HG03439 (cell line): Measurements from ENCODE around the gene AZU1.
"Not testable (repeated sequence)": the region's sequence is repeated elsewhere in the genome, so short reads cannot be mapped to it uniquely, and the experiment has no call there.

Source experiments
- ATAC-seq: cut with Tn5 transposase; IDR thresholded peaks from one replicate; pipeline ENCODE4 v1.9.1; 2021; ENCODE audit warnings: mild to moderate bottlenecking, moderate library complexity; ENCODE audit not compliant: unreplicated experiment

AZU1 gene

DNA sequence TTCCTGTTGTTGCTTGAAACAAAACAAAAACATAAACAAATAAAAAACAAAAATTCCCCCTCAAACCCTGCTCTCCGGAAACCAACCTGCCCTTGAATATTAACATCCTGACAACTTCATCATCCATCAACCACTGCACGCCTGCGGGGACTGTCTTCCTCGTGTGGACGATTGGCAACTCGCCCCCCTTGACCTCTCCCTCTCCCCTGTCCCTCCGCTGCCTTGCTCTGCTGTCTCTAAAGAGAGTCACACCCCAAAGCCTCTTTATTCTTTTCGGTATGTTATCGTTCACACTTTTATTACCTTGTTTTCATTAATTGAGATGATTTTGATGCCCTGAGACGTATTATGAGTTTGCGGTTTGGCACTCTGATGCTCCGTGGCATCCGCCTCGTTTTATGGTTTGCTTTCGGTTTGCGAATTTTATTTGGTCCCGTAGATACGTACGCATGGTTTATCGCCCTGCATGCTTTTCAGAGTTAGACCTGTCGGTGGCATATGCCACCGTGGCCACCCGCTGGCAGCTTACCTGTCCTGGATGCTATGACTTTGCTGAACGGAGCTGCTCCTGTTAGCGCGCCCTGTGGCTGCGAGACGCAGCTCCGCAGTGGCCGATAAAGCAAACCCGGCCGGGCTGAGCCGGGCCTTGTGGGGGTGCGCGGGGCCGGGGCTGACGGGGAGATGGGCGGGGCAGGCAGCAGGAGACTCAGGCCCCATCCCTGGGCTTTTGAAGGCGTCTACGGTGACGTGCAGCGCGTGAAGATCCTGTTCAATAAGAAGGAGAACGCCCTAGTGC is 19.8 kb upstream of the AZU1 start:
- ATAC-seq: no peak

DNA sequence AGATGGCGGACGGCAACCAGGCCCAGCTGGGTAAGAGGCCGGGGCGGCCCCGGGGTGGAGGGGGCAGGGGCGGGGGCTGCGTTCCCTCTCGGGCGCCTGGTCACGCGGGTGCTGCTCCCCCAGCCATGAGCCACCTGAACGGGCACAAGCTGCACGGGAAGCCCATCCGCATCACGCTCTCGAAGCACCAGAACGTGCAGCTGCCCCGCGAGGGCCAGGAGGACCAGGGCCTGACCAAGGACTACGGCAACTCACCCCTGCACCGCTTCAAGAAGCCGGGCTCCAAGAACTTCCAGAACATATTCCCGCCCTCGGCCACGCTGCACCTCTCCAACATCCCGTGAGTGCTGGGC is 19.2 kb upstream of the AZU1 start:
- no peak for ATAC-seq

DNA sequence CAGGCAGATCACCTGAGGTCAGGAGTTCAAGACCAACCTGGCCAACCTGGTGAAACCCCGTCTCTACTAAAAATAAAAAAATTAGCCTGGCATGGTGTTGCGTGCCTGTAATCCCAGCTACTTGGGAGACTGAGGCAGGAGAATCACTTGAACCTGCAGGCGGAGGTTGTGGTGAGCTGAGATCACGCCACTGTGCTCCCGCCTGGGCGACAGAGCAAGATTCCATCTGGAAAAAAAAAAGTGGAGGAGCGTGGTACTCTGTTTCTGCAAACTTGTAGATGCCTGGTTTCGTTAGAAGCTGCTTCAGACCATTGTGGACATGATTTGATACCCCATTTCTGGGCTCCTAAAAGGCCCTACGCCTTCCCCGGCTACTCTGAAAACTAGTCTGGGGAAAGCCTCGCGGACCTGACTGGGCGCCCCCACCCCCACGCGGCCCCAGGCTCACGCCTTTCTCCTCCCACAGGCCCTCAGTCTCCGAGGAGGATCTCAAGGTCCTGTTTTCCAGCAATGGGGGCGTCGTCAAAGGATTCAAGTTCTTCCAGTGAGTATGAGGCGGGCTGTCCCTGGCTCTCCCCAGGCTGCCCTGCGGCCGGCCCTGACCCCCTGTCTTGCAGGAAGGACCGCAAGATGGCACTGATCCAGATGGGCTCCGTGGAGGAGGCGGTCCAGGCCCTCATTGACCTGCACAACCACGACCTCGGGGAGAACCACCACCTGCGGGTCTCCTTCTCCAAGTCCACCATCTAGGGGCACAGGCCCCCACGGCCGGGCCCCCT is 17.4 kb upstream of the AZU1 start:
- no peak for ATAC-seq

DNA sequence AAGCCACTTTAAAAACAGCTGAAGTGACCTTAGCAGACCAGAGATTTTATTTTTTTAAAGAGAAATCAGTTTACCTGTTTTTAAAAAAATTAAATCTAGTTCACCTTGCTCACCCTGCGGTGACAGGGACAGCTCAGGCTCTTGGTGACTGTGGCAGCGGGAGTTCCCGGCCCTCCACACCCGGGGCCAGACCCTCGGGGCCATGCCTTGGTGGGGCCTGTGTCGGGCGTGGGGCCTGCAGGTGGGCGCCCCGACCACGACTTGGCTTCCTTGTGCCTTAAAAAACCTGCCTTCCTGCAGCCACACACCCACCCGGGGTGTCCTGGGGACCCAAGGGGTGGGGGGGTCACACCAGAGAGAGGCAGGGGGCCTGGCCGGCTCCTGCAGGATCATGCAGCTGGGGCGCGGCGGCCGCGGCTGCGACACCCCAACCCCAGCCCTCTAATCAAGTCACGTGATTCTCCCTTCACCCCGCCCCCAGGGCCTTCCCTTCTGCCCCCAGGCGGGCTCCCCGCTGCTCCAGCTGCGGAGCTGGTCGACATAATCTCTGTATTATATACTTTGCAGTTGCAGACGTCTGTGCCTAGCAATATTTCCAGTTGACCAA is 16.7 kb upstream of the AZU1 start:
- no peak for ATAC-seq

DNA sequence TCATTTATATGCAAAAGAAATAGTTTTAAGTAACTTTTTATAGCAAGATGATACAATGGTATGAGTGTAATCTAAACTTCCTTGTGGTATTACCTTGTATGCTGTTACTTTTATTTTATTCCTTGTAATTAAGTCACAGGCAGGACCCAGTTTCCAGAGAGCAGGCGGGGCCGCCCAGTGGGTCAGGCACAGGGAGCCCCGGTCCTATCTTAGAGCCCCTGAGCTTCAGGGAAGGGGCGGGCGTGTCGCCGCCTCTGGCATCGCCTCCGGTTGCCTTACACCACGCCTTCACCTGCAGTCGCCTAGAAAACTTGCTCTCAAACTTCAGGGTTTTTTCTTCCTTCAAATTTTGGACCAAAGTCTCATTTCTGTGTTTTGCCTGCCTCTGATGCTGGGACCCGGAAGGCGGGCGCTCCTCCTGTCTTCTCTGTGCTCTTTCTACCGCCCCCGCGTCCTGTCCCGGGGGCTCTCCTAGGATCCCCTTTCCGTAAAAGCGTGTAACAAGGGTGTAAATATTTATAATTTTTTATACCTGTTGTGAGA is 16.1 kb upstream of the AZU1 start:
- no peak for ATAC-seq

DNA sequence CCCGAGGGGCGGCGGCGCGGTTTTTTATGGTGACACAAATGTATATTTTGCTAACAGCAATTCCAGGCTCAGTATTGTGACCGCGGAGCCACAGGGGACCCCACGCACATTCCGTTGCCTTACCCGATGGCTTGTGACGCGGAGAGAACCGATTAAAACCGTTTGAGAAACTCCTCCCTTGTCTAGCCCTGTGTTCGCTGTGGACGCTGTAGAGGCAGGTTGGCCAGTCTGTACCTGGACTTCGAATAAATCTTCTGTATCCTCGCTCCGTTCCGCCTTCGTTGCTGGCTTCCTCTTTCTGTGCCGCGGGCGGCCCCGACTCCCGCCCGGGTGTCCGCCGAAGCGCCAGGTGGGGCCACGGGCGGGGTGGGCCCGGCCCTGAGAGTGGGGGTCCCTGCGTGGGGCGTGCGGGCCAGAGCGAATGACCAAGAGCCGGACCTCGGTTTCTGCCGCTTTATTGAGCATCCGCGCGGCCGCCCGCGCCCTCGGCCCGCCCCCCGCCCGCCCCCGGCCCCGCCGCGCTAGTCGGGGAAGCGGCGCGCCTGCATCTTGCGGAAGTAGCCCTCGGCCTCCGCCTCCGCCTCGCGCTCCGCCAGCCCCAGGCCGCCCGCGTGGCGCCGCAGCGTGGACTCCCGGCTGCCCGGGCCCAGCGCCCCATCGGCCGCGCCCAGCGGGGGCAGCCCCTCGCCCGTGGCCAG is 15.4 kb upstream of the AZU1 start:
- no peak for ATAC-seq

DNA sequence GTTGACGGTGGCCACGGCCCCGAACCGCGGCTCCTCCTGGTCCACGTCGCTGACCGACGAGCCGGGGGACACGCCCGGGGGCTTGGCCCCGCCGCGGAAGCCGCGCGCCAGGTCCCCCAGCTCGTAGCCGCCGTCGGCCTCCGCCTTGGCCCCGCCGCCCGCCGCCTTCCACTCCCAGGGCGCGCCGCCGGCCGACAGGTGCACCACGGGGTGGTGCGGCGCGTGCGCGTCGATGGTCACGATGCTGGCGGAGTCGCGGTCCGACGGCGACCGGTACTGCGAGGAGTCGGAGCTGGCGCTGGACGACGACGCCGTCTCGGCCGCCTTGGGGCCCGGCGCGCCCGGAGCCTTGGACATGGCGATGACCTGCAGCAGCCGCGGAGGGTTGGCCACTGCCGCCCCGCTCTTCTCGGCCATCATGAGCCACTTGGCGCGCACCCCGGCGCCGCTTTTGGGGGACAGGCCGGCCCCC is 14.9 kb upstream of the AZU1 start:
- ATAC-seq: no peak

DNA sequence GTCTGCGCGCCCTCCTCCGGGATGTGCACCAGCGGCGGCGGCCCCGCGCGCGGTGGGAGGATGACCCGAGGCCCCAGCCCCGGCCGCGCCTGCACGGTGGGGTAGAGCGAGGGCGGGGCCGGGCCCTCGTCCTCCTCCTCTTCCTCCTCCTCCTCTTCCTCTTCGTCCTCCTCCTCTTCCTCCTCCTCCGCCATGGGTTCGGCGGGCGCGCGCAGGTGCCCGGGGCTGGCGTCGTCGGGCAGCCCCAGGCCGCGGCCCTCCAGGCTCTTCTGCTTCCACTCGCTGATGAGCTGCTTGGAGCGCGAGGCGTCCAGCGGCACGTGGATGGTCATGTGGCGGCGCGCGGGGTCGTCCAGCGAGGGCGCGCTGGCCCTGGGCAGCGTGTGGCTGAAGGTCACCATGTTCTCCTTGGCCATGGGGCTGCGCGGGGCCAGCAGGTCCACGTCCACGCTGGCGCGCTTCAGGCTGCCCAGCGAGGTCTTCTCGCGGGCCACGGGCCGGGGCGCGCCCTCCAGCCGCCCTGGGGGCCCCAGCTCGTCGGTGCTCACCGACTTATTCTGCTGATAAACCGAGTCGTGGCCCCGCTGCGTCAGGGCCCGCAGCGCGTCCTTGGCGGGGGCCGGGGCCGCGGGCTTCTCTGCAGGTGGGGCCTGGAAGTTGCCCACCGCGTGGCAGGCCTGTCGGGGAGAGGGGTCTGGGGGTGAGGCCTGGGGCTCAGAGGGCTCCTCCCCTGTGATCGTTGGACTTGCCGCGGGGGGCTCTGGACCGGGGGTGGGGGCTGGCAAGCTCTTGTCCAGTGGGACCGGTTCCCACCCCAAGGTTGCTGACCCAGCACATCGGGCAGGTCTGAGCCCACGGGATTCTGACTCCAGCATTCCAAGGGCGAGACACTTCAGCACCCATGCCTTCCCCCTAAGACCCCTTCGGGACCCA is 14.2 kb upstream of the AZU1 start:
- no peak for ATAC-seq

DNA sequence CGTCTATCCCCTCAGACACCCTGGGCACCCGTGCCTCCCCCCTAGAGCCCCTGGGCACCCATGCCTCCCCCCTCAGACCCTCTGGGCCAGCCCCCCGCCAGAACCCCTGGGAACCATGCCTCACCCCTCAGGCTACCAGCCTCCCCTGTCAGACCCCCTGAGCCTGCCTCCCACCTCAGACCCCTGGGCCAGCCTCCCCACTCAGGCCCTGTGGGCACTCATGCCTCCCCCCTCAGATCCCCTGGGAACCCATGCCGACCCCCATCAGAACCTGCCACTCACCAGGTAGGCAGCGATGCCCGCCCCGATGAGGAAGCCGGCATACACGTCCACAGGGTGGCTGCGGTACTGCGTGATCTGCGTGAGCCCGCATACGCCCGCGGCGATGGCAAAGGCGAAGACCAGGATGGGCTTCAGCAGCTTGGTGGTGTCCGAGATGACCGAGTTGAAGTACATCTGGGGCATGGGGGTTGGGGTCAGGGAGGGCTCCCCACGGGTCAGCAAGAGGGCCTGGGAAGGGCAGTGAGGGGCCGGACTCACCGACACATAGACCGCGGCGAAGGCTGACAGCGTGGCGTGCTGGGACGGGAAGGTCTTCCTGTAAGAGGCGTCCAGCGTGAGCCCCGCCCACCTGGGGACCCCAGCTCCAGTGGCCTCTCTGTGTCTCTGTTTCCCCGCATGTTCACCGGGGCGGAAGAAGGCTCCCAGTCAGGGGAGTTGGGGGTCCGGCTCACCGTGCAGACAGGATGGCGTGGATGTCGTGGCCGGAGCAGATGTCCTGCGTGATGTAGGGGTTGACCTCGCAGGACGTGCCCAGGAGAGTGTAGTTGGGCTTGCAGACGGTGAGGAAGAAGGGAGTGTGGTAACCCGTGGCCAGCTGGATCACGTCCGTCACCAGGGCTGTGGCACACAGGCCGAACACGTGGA is 13.2 kb upstream of the AZU1 start:
- no peak for ATAC-seq

DNA sequence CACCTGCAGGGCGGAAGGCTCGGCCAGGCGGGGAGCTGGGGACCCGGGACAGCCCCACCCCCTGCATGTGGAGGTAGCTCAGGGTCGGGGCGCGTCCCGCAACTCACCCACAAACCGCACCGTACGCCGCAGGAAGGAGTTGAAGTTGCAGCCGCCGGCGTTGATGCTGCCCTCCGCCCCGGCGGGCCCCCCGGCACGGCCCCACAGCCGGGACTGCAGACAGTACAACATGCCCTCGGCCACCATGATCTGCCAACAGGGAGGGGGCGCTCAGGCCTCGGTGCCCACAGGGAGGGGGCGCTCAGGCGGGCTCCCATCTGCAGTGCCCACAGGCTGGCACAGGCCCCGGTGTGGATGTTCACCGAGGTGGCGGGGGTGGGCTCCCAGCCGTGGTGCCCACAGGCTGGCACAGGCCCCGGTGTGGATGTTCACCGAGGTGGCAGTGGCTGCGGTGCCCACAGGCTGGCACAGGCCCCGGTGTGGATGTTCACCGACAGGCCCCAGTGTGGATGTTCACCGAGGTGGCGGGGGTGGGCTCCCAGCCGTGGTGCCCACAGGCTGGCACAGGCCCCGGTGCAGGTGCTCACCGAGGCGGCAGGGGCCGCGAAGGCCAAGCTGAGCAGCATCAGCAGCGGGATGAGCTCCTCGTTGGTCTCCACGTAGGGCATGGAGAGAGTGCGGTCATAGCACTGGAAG is 12.4 kb upstream of the AZU1 start:
- ATAC-seq: no peak

DNA sequence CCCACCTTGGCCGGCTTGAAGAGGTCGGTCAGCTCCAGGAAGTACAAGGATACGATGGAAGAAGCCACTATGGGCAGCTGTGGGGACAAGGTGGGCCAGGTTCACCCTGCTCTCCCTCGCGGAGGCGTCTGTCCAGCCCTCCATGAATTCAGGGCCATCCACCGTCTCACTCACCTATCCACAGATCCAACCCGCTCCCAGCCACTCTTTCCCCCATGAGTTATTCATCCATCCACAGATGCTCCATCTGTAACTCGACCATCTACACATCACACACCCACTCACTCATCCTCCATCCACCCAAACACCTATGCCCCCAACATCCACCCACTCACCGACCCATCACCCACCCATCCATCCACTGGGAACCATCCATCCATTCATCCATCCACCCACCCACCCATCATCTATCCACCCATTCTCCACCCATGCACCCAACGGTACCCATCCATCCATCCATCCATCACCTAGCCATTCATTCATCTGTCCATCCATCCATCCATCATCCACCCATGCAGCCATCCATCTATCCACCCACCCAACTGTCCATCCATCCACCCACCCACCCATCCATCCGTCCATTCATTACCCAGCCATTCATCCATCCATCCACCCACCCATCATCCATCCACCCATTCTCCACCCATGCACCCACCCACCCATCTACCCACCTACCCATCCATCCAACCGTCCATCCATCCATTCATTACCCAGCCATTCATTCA is 11.7 kb upstream of the AZU1 start:
- no peak for ATAC-seq

DNA sequence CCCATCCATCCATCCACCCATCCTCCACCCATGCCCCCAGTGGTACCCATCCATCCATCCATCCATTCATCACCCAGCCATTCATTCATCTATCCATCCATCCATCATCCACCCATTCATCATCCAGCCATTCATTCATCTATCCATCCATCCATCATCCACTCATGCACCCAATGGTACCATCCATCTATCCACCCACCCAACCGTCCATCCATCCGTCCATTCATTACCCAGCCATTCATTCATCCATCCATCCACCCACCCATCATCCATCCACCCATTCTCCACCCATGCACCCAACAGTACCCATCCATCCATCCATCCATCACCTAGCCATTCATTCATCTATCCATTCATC is 11.2 kb upstream of the AZU1 start:
- ATAC-seq: no peak

DNA sequence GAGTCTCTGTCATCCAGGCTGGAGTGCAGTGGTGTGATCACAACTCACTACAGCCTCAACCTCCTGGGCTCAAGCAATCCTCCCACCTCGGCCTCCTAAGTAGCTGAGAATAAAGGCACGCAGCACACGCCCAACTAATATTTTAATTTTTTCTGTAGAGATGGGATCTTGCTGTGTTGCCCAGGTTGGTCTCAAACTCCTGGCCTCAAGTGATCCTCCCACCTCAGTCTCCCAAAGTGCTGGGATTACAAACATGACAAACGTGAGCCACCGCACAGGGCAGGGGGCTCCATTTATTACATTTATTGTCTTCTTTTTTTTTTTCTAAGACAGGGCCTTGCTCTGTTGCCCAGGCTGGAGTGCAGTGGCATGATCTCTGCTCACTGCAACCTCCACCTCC is 7.4 kb upstream of the AZU1 start:
- not testable (repeated sequence) for ATAC-seq

DNA sequence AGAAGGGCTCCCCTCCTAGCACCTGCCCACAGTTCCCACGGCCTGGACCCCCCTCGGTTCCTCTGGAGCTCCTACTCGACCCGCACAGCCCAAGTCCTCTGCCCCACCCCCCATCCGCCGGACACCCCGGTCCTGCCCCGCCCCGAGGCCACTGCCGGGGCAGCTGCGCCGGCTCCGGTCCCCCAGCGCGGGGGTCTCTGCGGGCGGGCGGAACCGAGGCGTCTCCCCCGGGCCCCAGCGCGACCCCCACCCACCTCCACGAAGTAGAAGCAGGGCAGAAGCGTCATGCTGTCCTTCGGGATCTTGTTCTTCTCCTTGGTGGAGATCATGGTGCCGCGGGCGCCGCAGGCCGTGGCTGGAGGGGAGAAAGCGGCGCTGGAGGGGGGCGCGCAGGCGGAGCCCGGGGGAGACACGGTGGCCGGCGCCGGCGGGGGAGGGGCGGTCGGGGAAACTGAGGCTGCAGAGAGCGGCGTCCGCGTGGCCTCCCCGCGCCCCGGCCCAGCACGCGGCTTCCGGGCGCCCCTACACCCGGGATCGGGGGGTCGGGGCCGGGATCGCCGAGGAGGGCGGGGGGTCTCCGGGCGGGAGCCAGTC is 6.3 kb upstream of the AZU1 start:
- no peak for ATAC-seq

DNA sequence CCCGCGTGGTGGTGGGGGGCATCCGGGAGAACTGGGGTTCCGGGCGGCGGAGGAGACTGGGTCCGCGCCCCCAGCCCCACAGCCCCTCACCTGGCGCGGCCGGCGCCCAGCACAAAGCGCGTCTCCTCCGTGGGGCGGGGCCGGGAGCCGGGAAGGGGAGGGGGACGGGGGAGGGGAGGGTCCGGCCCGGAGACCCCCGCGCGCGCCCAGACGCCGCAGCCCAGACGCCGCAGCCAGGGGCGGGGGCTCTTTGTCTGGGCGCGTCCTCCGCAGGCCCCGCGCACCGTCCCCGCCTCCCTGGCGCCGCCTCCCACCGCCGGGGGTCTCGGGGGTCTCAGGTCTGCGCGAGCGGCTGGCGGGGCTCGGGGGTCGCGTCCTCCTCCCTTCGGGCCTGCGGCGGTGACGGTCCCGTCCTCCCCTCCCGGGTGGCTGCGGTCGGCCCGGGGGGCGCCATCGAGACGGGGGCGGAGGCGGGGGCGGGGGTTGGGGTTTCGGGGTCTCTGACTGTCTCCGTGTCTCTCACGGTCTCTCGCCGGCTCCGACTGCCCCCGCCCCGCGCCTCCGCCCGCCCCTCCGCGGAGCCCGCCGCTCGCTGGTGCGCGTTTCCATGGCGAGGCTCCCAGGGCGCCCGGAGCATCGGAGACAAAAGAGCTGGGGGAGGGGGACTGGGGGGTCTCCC is 5.7 kb upstream of the AZU1 start, which contains the start of gene PLPPR3:
TSS of gene PLPPR3 (minus strand) at position 131 of the 679 bp plus-strand sequence. CDS start 396 bp downstream, outside the sequence.
- no peak for ATAC-seq

DNA sequence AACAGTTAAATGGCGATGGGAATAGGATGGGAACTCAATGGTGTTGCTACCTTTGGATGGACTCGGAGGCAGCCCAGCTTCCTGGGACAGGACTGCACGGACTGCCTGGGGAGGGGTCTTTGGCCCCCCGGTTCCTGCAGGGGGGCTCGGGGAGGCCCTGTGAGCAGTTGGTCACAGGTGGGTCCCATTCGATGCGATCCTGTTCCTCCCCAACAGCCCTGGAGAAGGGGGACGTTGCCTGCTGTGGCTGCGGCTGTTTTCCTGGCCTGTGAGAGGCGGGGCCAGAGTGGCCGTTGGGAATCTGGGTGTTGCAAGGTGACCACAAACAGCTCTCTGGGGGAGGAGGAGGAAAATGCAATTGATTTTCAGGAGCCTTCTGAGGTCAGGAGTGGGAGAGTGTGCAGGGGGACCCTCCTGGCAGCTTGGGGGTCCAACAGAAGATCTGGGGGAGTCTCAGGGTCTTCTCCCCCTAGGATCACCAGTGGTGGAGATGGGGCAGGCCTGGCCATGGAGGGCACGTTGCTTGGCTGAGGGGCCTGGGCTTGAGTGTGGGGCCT is 4.0 kb upstream of the AZU1 start:
- no peak for ATAC-seq
